Fibroblast of villous mesenchyme (primary cell): ENCODE measurements around the gene RTTN. TPM values are rescaled to one million over a fixed set of nuclear protein-coding genes. Genes with fewer than 3 reads are reported as not detected.

Experiments used
- DNase-seq: peaks from one replicate; pipeline ENCODE4 v3.0.0-alpha.2; 2010; ENCODE audit warnings: low read depth
- H3K4me3 ChIP-seq: 2 replicates; pipeline ENCODE4 v1.5.1; 2011; ENCODE audit warnings: low read depth, mild to moderate bottlenecking, low read length
- CTCF ChIP-seq: IDR thresholded peaks from 2 replicates; pipeline ENCODE4 v1.5.1; 2012; ENCODE audit warnings: low read depth, mild to moderate bottlenecking, low read length; ENCODE audit not compliant: insufficient read depth
- total RNA-seq: library from RNA; depleted of rRNA; stranded (reverse); fragments of >200 nt; gene quantifications from 2 replicates; pipeline ENCODE4 v1.2.3, GENCODE V29; 2012

The RTTN gene
- total RNA-seq, 1 donor = 24.2 TPM

- no peak for TF ChIP-seq CTCF
- no peak for DNase-seq
- no peak overlapping the region for H3K4me3 ChIP-seq
These were observed 177.4 kb downstream of the RTTN start for GRCh38 chr18:70028084-70028483.

- H3K4me3 ChIP-seq = no peak overlapping the region
- TF ChIP-seq CTCF = no peak
- no peak for DNase-seq
These were observed 179.9 kb downstream of the RTTN start for GRCh38 chr18:70025580-70025979.

- no peak for TF ChIP-seq CTCF
- no peak overlapping the region for H3K4me3 ChIP-seq
- DNase-seq = no peak
These were observed 180.7 kb downstream of the RTTN start for GRCh38 chr18:70024829-70025228.

GRCh38 chr18:70024093-70024492, 181.4 kb downstream of the RTTN start:
- TF ChIP-seq CTCF = no peak
- no peak for DNase-seq
- no peak overlapping the region for H3K4me3 ChIP-seq

GRCh38 chr18:70022636-70023035, 182.9 kb downstream of the RTTN start:
- TF ChIP-seq CTCF = no peak
- no peak overlapping the region for H3K4me3 ChIP-seq
- no peak for DNase-seq

- no peak for TF ChIP-seq CTCF
- no peak overlapping the region for H3K4me3 ChIP-seq
- no peak for DNase-seq
These were observed 184.0 kb downstream of the RTTN start for GRCh38 chr18:70021498-70021897.

- no peak for DNase-seq
- no peak overlapping the region for H3K4me3 ChIP-seq
- TF ChIP-seq CTCF = no peak
These were observed 184.4 kb downstream of the RTTN start for GRCh38 chr18:70021043-70021442.
